VCaP (cell line): ENCODE measurements around the gene COQ8B.

Experiments used
- H3K27ac ChIP-seq: fragments of 450-650 bp; 2 replicates; pipeline ENCODE4 v1.5.1; 2017
- TF ChIP-seq, protein P1 (sequence below): fragments of 450-650 bp; conservative IDR thresholded peaks from 2 replicates; pipeline ENCODE4 v1.5.1; 2017; ENCODE audit warnings: mild to moderate bottlenecking, moderate library complexity

COQ8B gene

GRCh38 chr19:40704491-40705361 lies 12.0 kb downstream of the COQ8B start:
- TF ChIP-seq, protein P1, sequence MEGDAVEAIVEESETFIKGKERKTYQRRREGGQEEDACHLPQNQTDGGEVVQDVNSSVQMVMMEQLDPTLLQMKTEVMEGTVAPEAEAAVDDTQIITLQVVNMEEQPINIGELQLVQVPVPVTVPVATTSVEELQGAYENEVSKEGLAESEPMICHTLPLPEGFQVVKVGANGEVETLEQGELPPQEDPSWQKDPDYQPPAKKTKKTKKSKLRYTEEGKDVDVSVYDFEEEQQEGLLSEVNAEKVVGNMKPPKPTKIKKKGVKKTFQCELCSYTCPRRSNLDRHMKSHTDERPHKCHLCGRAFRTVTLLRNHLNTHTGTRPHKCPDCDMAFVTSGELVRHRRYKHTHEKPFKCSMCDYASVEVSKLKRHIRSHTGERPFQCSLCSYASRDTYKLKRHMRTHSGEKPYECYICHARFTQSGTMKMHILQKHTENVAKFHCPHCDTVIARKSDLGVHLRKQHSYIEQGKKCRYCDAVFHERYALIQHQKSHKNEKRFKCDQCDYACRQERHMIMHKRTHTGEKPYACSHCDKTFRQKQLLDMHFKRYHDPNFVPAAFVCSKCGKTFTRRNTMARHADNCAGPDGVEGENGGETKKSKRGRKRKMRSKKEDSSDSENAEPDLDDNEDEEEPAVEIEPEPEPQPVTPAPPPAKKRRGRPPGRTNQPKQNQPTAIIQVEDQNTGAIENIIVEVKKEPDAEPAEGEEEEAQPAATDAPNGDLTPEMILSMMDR = no peak
- no peak overlapping the region for H3K27ac ChIP-seq

GRCh38 chr19:40703029-40703755 lies 13.5 kb downstream of the COQ8B start:
- TF ChIP-seq, protein P1 = no peak
- H3K27ac ChIP-seq = no peak overlapping the region

GRCh38 chr19:40702337-40703012 lies 14.2 kb downstream of the COQ8B start:
- H3K27ac ChIP-seq = no peak overlapping the region

GRCh38 chr19:40701758-40702157 lies 14.9 kb downstream of the COQ8B start:
- TF ChIP-seq, protein P1 = no peak
- no peak overlapping the region for H3K27ac ChIP-seq

More at GRCh38 chr19:40702337-40703012, 14.2 kb downstream of the COQ8B start:
- TF ChIP-seq, protein P1 = peak; percentile 77

GRCh38 chr19:40700083-40700482 lies 16.6 kb downstream of the COQ8B start:
- TF ChIP-seq, protein P1 = no peak
- no peak overlapping the region for H3K27ac ChIP-seq

- TF ChIP-seq, protein P1 = no peak
- no peak overlapping the region for H3K27ac ChIP-seq
Observed at GRCh38 chr19:40697007-40697406, 19.7 kb downstream of the COQ8B start.

DNA sequence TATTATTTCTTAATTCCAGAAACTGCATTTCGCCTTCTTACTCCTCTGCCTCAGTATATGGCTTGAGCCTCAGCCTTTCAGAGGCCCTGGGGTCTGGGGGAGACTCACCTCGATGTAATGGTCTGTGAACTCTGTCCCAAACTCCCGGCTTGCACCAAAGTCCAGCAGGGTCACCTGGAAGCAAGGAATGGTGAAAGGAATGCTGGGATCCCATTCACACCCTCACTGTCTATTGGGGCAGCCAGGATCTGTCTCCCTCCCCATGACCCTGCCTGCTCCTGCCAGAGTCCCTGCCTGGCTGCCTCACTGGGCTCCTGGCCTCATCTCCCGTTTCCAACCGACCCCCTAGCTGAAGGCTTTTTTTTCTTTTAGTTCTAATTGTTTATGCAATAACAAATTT lies 20.8 kb downstream of the COQ8B start:
- H3K27ac ChIP-seq = no peak overlapping the region

More for the DNA sequence above, 20.8 kb downstream of the COQ8B start:
- TF ChIP-seq, protein P1 = no peak
